ENCODE measurements around the gene HSH2D.
"Not testable (repeated sequence)": the region's sequence is repeated elsewhere in the genome, so short reads cannot be mapped to it uniquely, and the experiment has no call there.

Gene HSH2D

GRCh38 chr19:16119075-16119857 is 24.2 kb upstream of the HSH2D start:
- in situ Hi-C loops (cut with HindIII; ENCODE audit: low sequenced_read_pairs): not testable (repeated sequence)

GRCh38 chr19:16121141-16121540 is 22.3 kb upstream of the HSH2D start:
- in situ Hi-C loops (cut with HindIII; ENCODE audit: low sequenced_read_pairs): no loop called here

- in situ Hi-C loops (cut with HindIII; ENCODE audit: low sequenced_read_pairs): no loop called here
Measured at GRCh38 chr19:16121967-16122366, 21.5 kb upstream of the HSH2D start.

GRCh38 chr19:16124953-16125352 is 18.5 kb upstream of the HSH2D start:
- in situ Hi-C loops (cut with HindIII; ENCODE audit: low sequenced_read_pairs): loop anchor here (5.0 kb wide), 1 partner anchor 83 kb away; no protein-coding TSS in a partner anchor

- in situ Hi-C loops (cut with HindIII; ENCODE audit: low sequenced_read_pairs): loop anchor here (5.0 kb wide), 1 partner anchor 84 kb away; no protein-coding TSS in a partner anchor
Measured at GRCh38 chr19:16125737-16126495, 17.6 kb upstream of the HSH2D start.

GRCh38 chr19:16127080-16127479 is 16.4 kb upstream of the HSH2D start:
- in situ Hi-C loops (cut with HindIII; ENCODE audit: low sequenced_read_pairs): loop anchor here (5.0 kb wide), 1 partner anchor 85 kb away; no protein-coding TSS in a partner anchor

GRCh38 chr19:16127776-16128371 is 15.6 kb upstream of the HSH2D start:
- in situ Hi-C loops (cut with HindIII; ENCODE audit: low sequenced_read_pairs): loop anchor here (5.0 kb wide), 1 partner anchor 86 kb away; no protein-coding TSS in a partner anchor

GRCh38 chr19:16131648-16132047 is 11.8 kb upstream of the HSH2D start:
- in situ Hi-C loops (cut with HindIII; ENCODE audit: low sequenced_read_pairs): no loop called here

GRCh38 chr19:16133818-16134217 is 9.7 kb upstream of the HSH2D start:
- in situ Hi-C loops (cut with HindIII; ENCODE audit: low sequenced_read_pairs): no loop called here

GRCh38 chr19:16134510-16134909 is 9.0 kb upstream of the HSH2D start:
- in situ Hi-C loops (cut with HindIII; ENCODE audit: low sequenced_read_pairs): no loop called here

GRCh38 chr19:16135430-16136127 is 7.9 kb upstream of the HSH2D start:
- in situ Hi-C loops (cut with HindIII; ENCODE audit: low sequenced_read_pairs): no loop called here

GRCh38 chr19:16136185-16136999 is 7.1 kb upstream of the HSH2D start:
- in situ Hi-C loops (cut with HindIII; ENCODE audit: low sequenced_read_pairs): no loop called here

GRCh38 chr19:16139752-16140151 is 3.7 kb upstream of the HSH2D start:
- in situ Hi-C loops (cut with HindIII; ENCODE audit: low sequenced_read_pairs): no loop called here

- in situ Hi-C loops (cut with HindIII; ENCODE audit: low sequenced_read_pairs): no loop called here
Measured at GRCh38 chr19:16141043-16141442, 2.4 kb upstream of the HSH2D start.

- in situ Hi-C loops (cut with HindIII; ENCODE audit: low sequenced_read_pairs): no loop called here
Measured at GRCh38 chr19:16142032-16142580, 1.4 kb upstream of the HSH2D start.

- in situ Hi-C loops (cut with HindIII; ENCODE audit: low sequenced_read_pairs): no loop called here
Measured at GRCh38 chr19:16144216-16144581, 714 bp downstream of the HSH2D start.

GRCh38 chr19:16146112-16146511 is 2.6 kb downstream of the HSH2D start:
- in situ Hi-C loops (cut with HindIII; ENCODE audit: low sequenced_read_pairs): no loop called here

GRCh38 chr19:16148443-16149229 is 5.2 kb downstream of the HSH2D start:
- in situ Hi-C loops (cut with HindIII; ENCODE audit: low sequenced_read_pairs): no loop called here
